Nephron (organoid): Measurements from ENCODE around the gene BRWD1.

Experiments
- H3K27ac Mint-ChIP-seq, 3 experiments: 2 replicates each; pipeline ENCODE4 v1.8.0; 2020; ENCODE audit warnings: mixed read lengths in 3 of 3, mild to moderate bottlenecking in 2 of 3, moderate library complexity in 1 of 3
- H3K27me3 Mint-ChIP-seq: 2 replicates; pipeline ENCODE4 v1.8.0; 2021; ENCODE audit warnings: low read depth, mild to moderate bottlenecking, moderate library complexity, mixed read lengths
- H3K36me3 Mint-ChIP-seq: 2 replicates; pipeline ENCODE4 v1.8.0; 2020; ENCODE audit warnings: low read depth, mixed read lengths
- H3K4me1 Mint-ChIP-seq: 2 replicates; pipeline ENCODE4 v1.8.0; 2020; ENCODE audit warnings: mixed read lengths
- H3K4me3 Mint-ChIP-seq, 3 experiments: 2 replicates each; pipeline ENCODE4 v1.8.0; 2020; ENCODE audit warnings: mild to moderate bottlenecking in 3 of 3, mixed read lengths in 3 of 3, moderate library complexity in 2 of 3
- H3K9me3 Mint-ChIP-seq: 2 replicates; pipeline ENCODE4 v1.8.0; 2020; ENCODE audit warnings: mixed read lengths
- TF ChIP-seq, protein P1 (sequence below), 3 experiments: fragments of 200-600 bp; sonication (generic); IDR thresholded peaks; one replicate each; pipeline ENCODE4 v1.5.0; 2021; ENCODE audit warnings: antibody characterized with exemption in 3 of 3; ENCODE audit not compliant: unreplicated experiment in 3 of 3

Gene BRWD1

DNA sequence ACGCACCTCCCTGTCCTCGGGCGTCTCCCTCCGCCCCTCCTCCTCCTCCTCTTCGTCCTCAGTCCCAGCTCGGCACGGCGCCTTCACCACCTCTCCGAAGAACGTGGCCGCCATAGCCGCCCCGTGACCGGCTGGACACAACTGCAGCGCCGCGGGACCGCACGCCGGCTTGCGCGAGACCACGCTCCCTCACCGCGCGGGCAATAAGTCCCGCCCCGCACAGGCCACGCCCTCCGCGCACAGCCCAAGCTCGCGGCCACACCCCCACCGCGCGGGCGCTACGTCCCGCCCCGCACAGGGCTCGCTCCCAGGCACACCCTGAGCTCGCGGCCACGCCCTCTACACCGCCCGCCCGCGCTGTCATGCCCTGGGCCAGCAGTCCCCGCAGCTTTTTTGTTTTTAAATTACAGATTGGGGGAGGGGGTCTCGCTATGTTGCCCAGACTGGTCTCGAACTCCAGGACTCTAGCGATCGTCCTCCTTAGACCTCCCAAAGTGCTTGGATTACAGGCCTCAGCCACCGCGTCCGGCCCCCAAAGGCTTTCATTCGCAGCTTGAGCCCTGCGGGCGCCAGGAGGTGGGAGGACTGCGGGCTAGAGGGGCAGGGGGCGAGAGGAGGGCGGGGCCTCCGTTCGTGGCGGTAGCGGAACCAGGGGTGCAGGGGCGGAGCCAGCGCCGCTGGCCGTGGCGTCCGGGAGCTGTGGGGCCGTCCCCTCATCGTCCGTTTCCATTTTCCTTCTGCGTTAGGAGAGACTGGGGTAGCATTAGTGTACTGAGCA, 130.0 kb downstream of the BRWD1 start, which contains the start of gene PSMG1:
Gene PSMG1 (minus strand): TSS at position 180 of the 778 bp plus-strand sequence. CDS start 66 bp downstream, at position 114.
- H3K27me3 Mint-ChIP-seq, result no peaks in the 10 kb centered on the region
- peaks cover 20% of the 10 kb centered on the region for H3K36me3 Mint-ChIP-seq
- no peaks in the 10 kb centered on the region for H3K9me3 Mint-ChIP-seq
- peak within 1 kb of the TSS; percentile 77 to 98 (median 97) for H3K27ac Mint-ChIP-seq
- peak within 1 kb of the TSS; percentile 96 to 99 (median 97) for H3K4me3 Mint-ChIP-seq
- H3K4me1 Mint-ChIP-seq, result peaks cover 49% of the 10 kb centered on the region
- TF ChIP-seq, protein P1, sequence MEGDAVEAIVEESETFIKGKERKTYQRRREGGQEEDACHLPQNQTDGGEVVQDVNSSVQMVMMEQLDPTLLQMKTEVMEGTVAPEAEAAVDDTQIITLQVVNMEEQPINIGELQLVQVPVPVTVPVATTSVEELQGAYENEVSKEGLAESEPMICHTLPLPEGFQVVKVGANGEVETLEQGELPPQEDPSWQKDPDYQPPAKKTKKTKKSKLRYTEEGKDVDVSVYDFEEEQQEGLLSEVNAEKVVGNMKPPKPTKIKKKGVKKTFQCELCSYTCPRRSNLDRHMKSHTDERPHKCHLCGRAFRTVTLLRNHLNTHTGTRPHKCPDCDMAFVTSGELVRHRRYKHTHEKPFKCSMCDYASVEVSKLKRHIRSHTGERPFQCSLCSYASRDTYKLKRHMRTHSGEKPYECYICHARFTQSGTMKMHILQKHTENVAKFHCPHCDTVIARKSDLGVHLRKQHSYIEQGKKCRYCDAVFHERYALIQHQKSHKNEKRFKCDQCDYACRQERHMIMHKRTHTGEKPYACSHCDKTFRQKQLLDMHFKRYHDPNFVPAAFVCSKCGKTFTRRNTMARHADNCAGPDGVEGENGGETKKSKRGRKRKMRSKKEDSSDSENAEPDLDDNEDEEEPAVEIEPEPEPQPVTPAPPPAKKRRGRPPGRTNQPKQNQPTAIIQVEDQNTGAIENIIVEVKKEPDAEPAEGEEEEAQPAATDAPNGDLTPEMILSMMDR (IDR thresholded peaks at IDR 0.05; ENCODE audit: unreplicated experiment in 3 of 3), result no peak

DNA sequence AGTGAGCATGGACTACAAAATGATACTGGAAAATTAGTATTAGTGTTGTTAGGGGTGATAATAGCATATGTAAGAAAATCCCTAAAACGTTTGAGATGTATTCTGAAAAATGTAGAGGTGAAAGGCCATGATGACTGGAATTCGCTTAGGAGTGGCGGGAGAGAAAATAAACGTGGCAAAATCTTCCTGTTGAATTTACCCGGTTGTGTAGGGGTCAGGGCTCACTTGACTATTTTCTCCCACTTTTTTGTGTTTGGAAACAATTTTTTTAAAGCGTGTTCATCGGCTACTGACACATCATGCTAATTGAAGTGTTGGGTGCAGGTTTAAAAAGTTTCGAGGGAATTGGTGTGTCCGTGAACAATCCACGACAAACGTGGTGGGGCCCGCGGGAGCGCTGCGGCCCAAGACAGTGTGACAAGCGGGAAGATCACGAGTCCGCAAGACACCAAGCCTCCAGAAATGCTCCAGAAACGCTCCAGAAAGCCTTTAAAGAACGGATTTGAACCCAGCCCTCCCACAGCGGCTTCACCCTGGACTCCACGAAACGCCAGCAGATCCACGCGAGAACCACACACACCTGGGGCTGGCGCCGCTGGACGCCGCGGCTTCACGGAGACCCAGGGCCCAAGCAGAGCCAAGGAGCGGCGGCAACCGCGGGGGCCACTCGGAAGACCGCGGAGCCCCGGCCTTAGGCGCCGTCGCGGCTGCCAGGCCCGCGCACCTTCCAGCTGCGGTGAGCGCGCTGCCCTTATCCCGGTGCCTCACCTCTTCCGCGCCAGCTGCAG, 130.8 kb downstream of the BRWD1 start:
- no peaks in the 10 kb centered on the region for H3K9me3 Mint-ChIP-seq
- H3K4me1 Mint-ChIP-seq, result peaks cover 46% of the 10 kb centered on the region
- TF ChIP-seq, protein P1 (IDR thresholded peaks at IDR 0.05; ENCODE audit: unreplicated experiment in 3 of 3), result no peak
- H3K4me3 Mint-ChIP-seq, result peak overlapping the region; percentile 96 to 99 (median 97)
- peaks cover 25% of the 10 kb centered on the region for H3K36me3 Mint-ChIP-seq
- H3K27me3 Mint-ChIP-seq, result no peaks in the 10 kb centered on the region
- peak overlapping the region; percentile 77 to 98 (median 97) for H3K27ac Mint-ChIP-seq

DNA sequence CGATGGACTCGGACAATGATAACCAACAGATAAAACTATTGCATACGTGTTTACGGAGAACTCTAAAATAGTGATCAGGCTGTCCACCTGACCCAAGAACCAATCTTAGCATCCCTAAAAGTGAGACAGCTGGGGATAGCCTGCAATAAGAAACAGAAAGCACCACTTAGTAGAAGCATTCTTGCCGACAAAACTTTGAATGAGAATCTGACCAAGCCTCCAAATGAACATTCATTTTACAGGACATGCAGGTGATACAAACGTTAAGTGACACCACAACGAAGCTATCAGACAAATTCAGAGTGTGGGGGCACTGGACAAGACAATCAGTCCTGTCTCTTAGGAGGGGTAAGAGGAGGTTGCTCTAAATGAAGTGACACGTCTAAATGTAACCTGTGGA, 131.4 kb downstream of the BRWD1 start:
- H3K4me3 Mint-ChIP-seq, result peak overlapping the region; percentile 96 to 99 (median 97)
- H3K4me1 Mint-ChIP-seq, result peaks cover 43% of the 10 kb centered on the region
- peak overlapping the region; percentile 77 to 98 (median 97) for H3K27ac Mint-ChIP-seq
- H3K9me3 Mint-ChIP-seq, result no peaks in the 10 kb centered on the region
- no peaks in the 10 kb centered on the region for H3K27me3 Mint-ChIP-seq
- H3K36me3 Mint-ChIP-seq, result peaks cover 25% of the 10 kb centered on the region
- TF ChIP-seq, protein P1 (IDR thresholded peaks at IDR 0.05; ENCODE audit: unreplicated experiment in 3 of 3), result no peak

DNA sequence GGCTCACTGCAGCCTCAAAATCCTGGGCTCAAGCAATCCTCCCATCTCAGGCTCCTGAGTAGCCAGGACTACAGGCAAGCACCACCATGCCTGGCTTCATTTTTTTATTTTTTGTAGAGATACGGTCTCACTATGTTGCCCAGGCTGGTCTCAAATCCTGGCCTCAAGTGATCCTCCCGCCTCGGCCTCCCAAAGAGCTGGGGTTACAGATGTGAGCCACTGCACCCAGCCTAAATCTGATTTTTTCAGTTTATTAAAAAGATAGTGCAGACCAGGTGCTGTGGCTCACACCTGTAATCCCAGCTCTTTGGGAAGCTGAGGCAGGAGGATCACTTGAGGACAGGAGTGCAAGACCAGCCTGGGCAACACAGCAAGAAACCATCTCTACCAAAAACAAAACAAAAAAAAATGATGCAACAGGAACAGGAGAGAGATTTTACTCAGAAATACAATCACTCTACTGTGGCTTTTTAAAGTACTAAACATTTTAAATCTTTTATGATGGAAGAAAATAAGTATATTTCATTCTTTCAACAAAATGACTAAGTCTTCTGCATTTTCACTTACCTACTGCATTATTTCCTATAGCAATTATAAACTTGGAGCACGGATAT, 132.1 kb downstream of the BRWD1 start:
- Mint-ChIP-seq H3K27ac (peak overlapping the region in 2 of 3 experiments; percentile 97 to 98), H3K9me3 (no peaks in the 10 kb centered on the region), H3K4me3 (peak overlapping the region; percentile 96 to 99 (median 97)), H3K36me3 (peaks cover 25% of the 10 kb centered on the region), H3K4me1 (peaks cover 39% of the 10 kb centered on the region), H3K27me3 (no peaks in the 10 kb centered on the region)
- TF ChIP-seq, protein P1 (IDR thresholded peaks at IDR 0.05; ENCODE audit: unreplicated experiment in 3 of 3), result no peak

DNA sequence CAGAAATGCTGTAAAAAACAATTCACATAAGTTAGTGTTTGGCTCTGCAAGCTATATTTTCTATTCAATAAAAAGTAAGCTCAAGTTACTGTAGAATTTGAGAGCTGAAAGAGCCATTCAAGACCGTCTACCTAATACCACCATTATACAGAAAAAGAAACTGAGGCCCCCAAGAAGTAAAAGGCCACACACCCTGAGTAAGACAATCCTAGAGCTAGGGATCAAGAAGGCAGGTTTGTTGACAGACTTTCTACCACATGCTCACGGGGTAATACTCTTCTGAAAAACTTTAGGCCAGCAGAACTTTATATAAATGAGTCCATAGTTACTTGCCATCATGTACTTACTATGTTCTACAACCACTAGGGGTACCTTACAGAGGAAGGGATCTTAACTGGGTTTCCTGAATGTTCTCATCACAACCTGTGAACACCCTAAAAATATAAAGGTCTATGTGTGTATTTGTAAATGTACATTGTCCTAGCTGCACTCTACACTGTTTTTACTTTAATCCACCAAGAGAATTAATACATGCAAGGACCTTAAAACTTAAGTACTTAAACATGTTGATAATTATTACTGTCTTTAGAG, 132.9 kb downstream of the BRWD1 start:
- Mint-ChIP-seq H3K4me1 (peaks cover 44% of the 10 kb centered on the region), H3K4me3 (peak overlapping the region in 2 of 3 experiments; percentile 60 to 71), H3K9me3 (no peaks in the 10 kb centered on the region), H3K36me3 (peaks cover 25% of the 10 kb centered on the region), H3K27ac (no peak overlapping the region), H3K27me3 (no peaks in the 10 kb centered on the region)
- TF ChIP-seq, protein P1 (IDR thresholded peaks at IDR 0.05; ENCODE audit: unreplicated experiment in 3 of 3), result no peak
